Trophoblast cell (in vitro differentiated cells and primary cell): ENCODE results near the gene FRAS1.
A peak's percentile ranks its signal among the peaks of the same experiment; 100 is the strongest.
"Not testable (repeated sequence)": the region's sequence is repeated elsewhere in the genome, so short reads cannot be mapped to it uniquely, and the experiment has no call there.

Source experiments
- DNase-seq, 2 donors: peaks; one replicate each; pipeline ENCODE4 v3.0.0-alpha.2; 2016
- H2AFZ ChIP-seq: 2 replicates; pipeline ENCODE4 v1.6.1; 2013; ENCODE audit warnings: low read length, moderate library complexity, mild to moderate bottlenecking; ENCODE audit not compliant: insufficient read depth, poor library complexity
- H2AK5ac ChIP-seq: 2 replicates; pipeline ENCODE4 v1.6.1; 2013; ENCODE audit warnings: mild to moderate bottlenecking, low read length
- H2BK120ac ChIP-seq: 2 replicates; pipeline ENCODE4 v1.6.1; 2013; ENCODE audit warnings: low read length, mild to moderate bottlenecking, moderate library complexity; ENCODE audit not compliant: insufficient read depth, poor library complexity
- H2BK12ac ChIP-seq: 2 replicates; pipeline ENCODE4 v1.6.1; 2013; ENCODE audit warnings: mild to moderate bottlenecking, low read length, moderate library complexity
- H2BK5ac ChIP-seq: 2 replicates; pipeline ENCODE4 v1.6.1; 2013; ENCODE audit warnings: low read length, low read depth, moderate library complexity, mild to moderate bottlenecking; ENCODE audit not compliant: poor library complexity
- H3K14ac ChIP-seq: 2 replicates; pipeline ENCODE4 v1.6.1; 2013; ENCODE audit warnings: mild to moderate bottlenecking, low read length
- H3K18ac ChIP-seq: 2 replicates; pipeline ENCODE4 v1.6.1; 2013; ENCODE audit warnings: mild to moderate bottlenecking, low read length
- H3K23ac ChIP-seq: 2 replicates; pipeline ENCODE4 v1.6.1; 2013; ENCODE audit warnings: low read length
- H3K27ac ChIP-seq: 2 replicates; pipeline ENCODE4 v1.5.1; 2013; ENCODE audit warnings: low read depth, mild to moderate bottlenecking, inconsistent platforms, low read length, moderate library complexity
- H3K27me3 ChIP-seq: 2 replicates; pipeline ENCODE4 v1.6.1; 2013; ENCODE audit warnings: inconsistent platforms, mild to moderate bottlenecking, low read length, moderate library complexity; ENCODE audit not compliant: insufficient read depth
- H3K36me3 ChIP-seq, 2 experiments: 1 replicate in 1 of 2; 2 replicates in 1 of 2; pipeline ENCODE4 v1.6.1; 2013; ENCODE audit warnings: low read length in 2 of 2, mild to moderate bottlenecking in 2 of 2, moderate library complexity in 1 of 2; ENCODE audit not compliant: insufficient read depth in 2 of 2, control insufficient read depth in 1 of 2
- H3K4ac ChIP-seq: 2 replicates; pipeline ENCODE4 v1.6.1; 2013; ENCODE audit warnings: low read depth, mild to moderate bottlenecking, low read length, moderate library complexity
- H3K4me1 ChIP-seq, 2 experiments: 1 replicate in 1 of 2; 2 replicates in 1 of 2; pipeline ENCODE4 v1.6.1; 2013; ENCODE audit warnings: low read length in 2 of 2, mild to moderate bottlenecking in 2 of 2, moderate library complexity in 1 of 2; ENCODE audit not compliant: insufficient read depth in 2 of 2, control insufficient read depth in 1 of 2
- H3K4me2 ChIP-seq: 2 replicates; pipeline ENCODE4 v1.6.1; 2013; ENCODE audit warnings: inconsistent platforms, mild to moderate bottlenecking, low read length, moderate library complexity
- H3K4me3 ChIP-seq: 2 replicates; pipeline ENCODE4 v1.5.1; 2013; ENCODE audit warnings: mild to moderate bottlenecking, low read depth, low read length, inconsistent platforms
- H3K79me1 ChIP-seq: one replicate; pipeline ENCODE4 v1.6.1; 2013; ENCODE audit warnings: low read length
- H3K79me2 ChIP-seq: 2 replicates; pipeline ENCODE4 v1.6.1; 2013; ENCODE audit warnings: low read length, mild to moderate bottlenecking; ENCODE audit not compliant: control insufficient read depth, insufficient read depth, poor library complexity
- H3K9ac ChIP-seq: 2 replicates; pipeline ENCODE4 v1.6.1; 2013; ENCODE audit warnings: mild to moderate bottlenecking, low read length
- H3K9me3 ChIP-seq: 2 replicates; pipeline ENCODE4 v1.6.1; 2013; ENCODE audit warnings: low read depth, mild to moderate bottlenecking, control low read depth, inconsistent platforms, low read length; ENCODE audit not compliant: insufficient read depth
- H4K12ac ChIP-seq: 2 replicates; pipeline ENCODE4 v1.6.1; 2013; ENCODE audit warnings: low read depth, mild to moderate bottlenecking, low read length, moderate library complexity
- H4K8ac ChIP-seq: 2 replicates; pipeline ENCODE4 v1.6.1; 2013; ENCODE audit warnings: low read depth, mild to moderate bottlenecking, low read length, moderate library complexity
- H4K91ac ChIP-seq: one replicate; pipeline ENCODE4 v1.6.1; 2013; ENCODE audit warnings: low read depth, mild to moderate bottlenecking, low read length, moderate library complexity
- WGBS: extraction: QIAGEN DNeasy Blood & Tissue Kit; methylation state at CpG from one replicate; pipeline ENCODE4 v1.1.7; 2013; ENCODE audit warnings: missing lambda C conversion rate; ENCODE audit not compliant: insufficient read length, insufficient coverage; ENCODE audit errors: extremely low coverage; 5-methylcytosine and 5-hydroxymethylcytosine counted together

The FRAS1 gene

DNA sequence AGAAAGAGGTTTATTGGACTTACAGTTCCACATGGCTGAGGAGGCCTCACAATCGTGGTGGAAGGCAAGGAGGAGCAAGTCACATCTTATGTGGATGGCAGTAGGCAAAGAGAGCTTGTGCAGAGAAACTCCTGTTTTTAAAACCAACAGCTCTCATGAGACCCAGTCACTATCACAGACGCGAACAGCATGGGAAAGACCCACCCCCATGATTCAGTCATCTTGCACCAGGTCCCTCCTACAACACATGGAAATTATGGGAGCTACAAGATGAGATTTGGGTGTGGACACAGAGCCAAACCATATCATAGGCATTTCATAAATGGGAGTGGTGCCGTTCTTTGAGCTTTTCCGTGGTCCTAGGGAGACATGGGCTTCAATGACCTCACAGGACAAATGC is 35.2 kb downstream of the FRAS1 start:
- H2BK5ac ChIP-seq, H4K8ac ChIP-seq, H3K27ac ChIP-seq, H3K4me1 ChIP-seq, H3K79me2 ChIP-seq, H3K18ac ChIP-seq, H2BK120ac ChIP-seq, H2AFZ ChIP-seq, H3K9me3 ChIP-seq, H4K12ac ChIP-seq, DNase-seq, H3K4me3 ChIP-seq, H4K91ac ChIP-seq, H2AK5ac ChIP-seq, H2BK12ac ChIP-seq, H3K23ac ChIP-seq, H3K4ac ChIP-seq, H3K27me3 ChIP-seq, H3K4me2 ChIP-seq, H3K79me1 ChIP-seq, H3K9ac ChIP-seq, H3K14ac ChIP-seq: not testable (repeated sequence)
- WGBS = no CpG with 5 or more reads among the region's 5 CpGs
- peaks cover 6 to 11% of the 10 kb centered on the region in 2 experiments for H3K36me3 ChIP-seq

DNA sequence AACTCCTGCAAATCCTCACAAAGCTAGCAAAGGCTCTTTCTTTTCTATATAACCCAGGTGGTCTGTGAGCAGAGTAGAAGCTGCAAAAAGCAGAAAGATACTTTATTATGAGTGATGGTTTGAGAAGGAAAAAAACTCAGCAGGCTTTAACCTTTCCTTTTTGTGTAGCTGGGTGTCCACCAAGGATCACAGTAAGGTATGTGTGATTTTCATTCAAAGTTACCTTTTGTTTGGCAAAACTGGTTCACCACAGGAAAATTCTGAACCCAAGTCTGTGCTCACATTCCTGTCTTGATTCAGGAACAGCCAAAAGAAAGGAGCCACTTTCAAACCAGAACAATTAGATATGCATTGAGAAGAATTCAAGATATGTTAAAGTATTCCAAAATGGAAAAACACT is 35.7 kb downstream of the FRAS1 start:
- no peak overlapping the region for H3K4me2 ChIP-seq
- H4K8ac ChIP-seq = no peak overlapping the region
- H3K23ac ChIP-seq = no peak overlapping the region
- no peak overlapping the region for H2AK5ac ChIP-seq
- no peak overlapping the region for H3K18ac ChIP-seq
- H3K9me3 ChIP-seq = peaks cover 4% of the 10 kb centered on the region
- H3K79me1 ChIP-seq = no peaks in the 10 kb centered on the region
- no peaks in the 10 kb centered on the region for H3K79me2 ChIP-seq
- H2BK5ac ChIP-seq = no peak overlapping the region
- no peak overlapping the region for H3K14ac ChIP-seq
- no peak overlapping the region for H2BK120ac ChIP-seq
- H3K27me3 ChIP-seq = no peaks in the 10 kb centered on the region
- no peak overlapping the region for H3K9ac ChIP-seq
- H4K12ac ChIP-seq = no peak overlapping the region
- peak in 1 of 2 donors; percentile 14 for DNase-seq
- peaks cover 6 to 12% of the 10 kb centered on the region in 2 experiments for H3K36me3 ChIP-seq
- peaks cover 0 to 6% of the 10 kb centered on the region in 2 experiments for H3K4me1 ChIP-seq
- no peak overlapping the region for H4K91ac ChIP-seq
- no peak overlapping the region for H3K4me3 ChIP-seq
- no peak overlapping the region for H2BK12ac ChIP-seq
- no peak overlapping the region for H2AFZ ChIP-seq
- H3K4ac ChIP-seq = no peak overlapping the region
- no peak overlapping the region for H3K27ac ChIP-seq

DNA sequence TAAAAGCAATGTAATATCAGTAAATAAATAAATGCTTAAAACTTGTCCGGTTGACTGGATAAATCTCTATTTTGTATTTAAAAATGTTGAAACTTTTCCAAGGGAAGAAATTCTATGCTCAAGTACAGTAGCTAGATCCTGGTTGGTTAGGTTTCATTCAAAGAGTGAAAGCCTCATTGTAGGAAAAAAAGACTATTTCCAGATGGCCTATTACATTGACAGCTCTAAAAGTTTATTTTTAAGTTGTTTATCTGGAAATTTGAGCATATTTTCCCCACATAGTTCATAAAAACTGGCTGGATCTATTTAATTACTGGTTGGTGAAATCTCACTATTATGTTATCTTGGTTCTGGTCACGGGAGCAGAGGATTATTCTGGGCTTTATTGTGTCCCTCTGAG is 38.0 kb downstream of the FRAS1 start:
- Histone ChIP-seq H3K79me2 (no peaks in the 10 kb centered on the region), H2AFZ (no peak overlapping the region), H2BK5ac (no peak overlapping the region), H2AK5ac (no peak overlapping the region), H3K23ac (no peak overlapping the region), H3K4me3 (no peak overlapping the region), H3K36me3 (peaks cover 6 to 12% of the 10 kb centered on the region in 2 experiments), H2BK120ac (no peak overlapping the region), H3K9me3 (peaks cover 4% of the 10 kb centered on the region), H3K4me1 (peaks cover 6 to 16% of the 10 kb centered on the region in 2 experiments), H3K9ac (no peak overlapping the region), H3K14ac (no peak overlapping the region), H2BK12ac (no peak overlapping the region), H3K4ac (no peak overlapping the region), H3K79me1 (no peaks in the 10 kb centered on the region), H3K27ac (no peak overlapping the region), H4K91ac (no peak overlapping the region), H3K27me3 (no peaks in the 10 kb centered on the region), H4K8ac (no peak overlapping the region), H3K4me2 (no peak overlapping the region), H3K18ac (no peak overlapping the region), H4K12ac (no peak overlapping the region)
- DNase-seq = no peak
- WGBS = no CpG with 5 or more reads among the region's 2 CpGs

DNA sequence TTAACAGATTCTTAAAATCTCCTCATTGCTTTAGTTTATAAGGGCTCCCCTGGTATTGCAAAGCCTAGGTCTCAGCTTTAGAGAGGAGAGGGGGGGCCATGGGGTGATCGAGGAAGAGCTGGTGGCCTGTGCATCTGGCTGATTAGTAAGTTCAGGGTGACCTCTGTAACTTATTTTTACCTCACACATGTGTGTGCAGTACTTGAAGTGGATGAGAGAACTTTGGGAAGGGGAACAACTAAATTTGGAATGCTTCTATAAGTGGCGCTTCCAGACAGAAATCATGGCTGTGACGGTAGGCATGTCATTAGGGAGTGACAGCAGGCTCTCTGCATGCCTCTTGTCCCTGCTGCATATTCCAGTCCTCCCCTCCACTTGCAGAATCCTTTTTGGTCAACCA is 41.9 kb downstream of the FRAS1 start:
- Histone ChIP-seq H3K79me1 (peaks cover 2% of the 10 kb centered on the region), H4K8ac (no peak overlapping the region), H3K9ac (no peak overlapping the region), H2AK5ac (no peak overlapping the region), H3K4me1 (peaks cover 6 to 10% of the 10 kb centered on the region in 2 experiments), H3K79me2 (no peaks in the 10 kb centered on the region), H3K14ac (no peak overlapping the region), H2AFZ (no peak overlapping the region), H3K18ac (no peak overlapping the region), H4K91ac (no peak overlapping the region), H3K23ac (no peak overlapping the region), H4K12ac (no peak overlapping the region), H3K4me3 (no peak overlapping the region), H2BK120ac (no peak overlapping the region), H3K9me3 (peaks cover 4% of the 10 kb centered on the region), H2BK5ac (no peak overlapping the region), H3K27me3 (no peaks in the 10 kb centered on the region), H3K4me2 (no peak overlapping the region), H2BK12ac (no peak overlapping the region), H3K36me3 (peaks cover 6 to 12% of the 10 kb centered on the region in 2 experiments), H3K4ac (no peak overlapping the region), H3K27ac (peak overlapping the region; percentile 52)
- no peak for DNase-seq
- WGBS = no CpG with 5 or more reads among the region's 3 CpGs
